SK-N-MC (cell line): Measurements from ENCODE around the gene HADH.

Experiments used
- EZH2 ChIP-seq: fragments of 200-600 bp; sonication (generic); IDR thresholded peaks from one replicate; pipeline ENCODE4 v1.6.1; 2017; ENCODE audit warnings: antibody characterized with exemption
- POLR2AphosphoS5 ChIP-seq: IDR thresholded peaks from 2 replicates; pipeline ENCODE4 v1.6.1; 2012; ENCODE audit warnings: mild to moderate bottlenecking, low read depth, low read length, borderline replicate concordance

- TF ChIP-seq EZH2 (no peak), POLR2AphosphoS5 (peak; percentile 30; the same call in 1 of the 2 replicates)
These were observed 78.8 kb downstream of the HADH start for GRCh38 chr4:108068442-108068841.
